Activated gamma-delta T cell (primary cell): ENCODE results near the gene SYCE3.
"Not testable (repeated sequence)": the region's sequence is repeated elsewhere in the genome, so short reads cannot be mapped to it uniquely, and the experiment has no call there.

ENCODE experiments used
- DNase-seq: peaks from one replicate; lab custom pipeline; 2025; lab: John Stamatoyannopoulos, UW

The SYCE3 gene

GRCh38 chr22:50520826-50521453 is 41.8 kb downstream of the SYCE3 start:
- DNase-seq: no peak

- DNase-seq: not testable (repeated sequence)
Measured at GRCh38 chr22:50520184-50520583, 42.5 kb downstream of the SYCE3 start.

- DNase-seq: no peak
Measured at GRCh38 chr22:50519151-50519550, 43.6 kb downstream of the SYCE3 start.

GRCh38 chr22:50518606-50519005 is 44.1 kb downstream of the SYCE3 start:
- no peak for DNase-seq

GRCh38 chr22:50517495-50518260 is 45.0 kb downstream of the SYCE3 start:
- no peak for DNase-seq

GRCh38 chr22:50516891-50517290 is 45.8 kb downstream of the SYCE3 start:
- no peak for DNase-seq

GRCh38 chr22:50516068-50516467 is 46.7 kb downstream of the SYCE3 start:
- no peak for DNase-seq

GRCh38 chr22:50513175-50513574 is 49.5 kb downstream of the SYCE3 start:
- DNase-seq: no peak

- DNase-seq: no peak
Measured at GRCh38 chr22:50508897-50509296, 53.8 kb downstream of the SYCE3 start.

- DNase-seq: peak; percentile 100
Measured at GRCh38 chr22:50507991-50508884, 54.5 kb downstream of the SYCE3 start, which contains the start of gene NCAPH2. NCAPH2 (plus strand) TSS chr22:50508224; CDS start chr22:50508338, 114 bp downstream.

- DNase-seq: peak; percentile 100
Measured at GRCh38 chr22:50507421-50507990, 55.2 kb downstream of the SYCE3 start, which contains the start of gene LMF2. LMF2 (minus strand) TSS chr22:50507702; CDS start chr22:50507675, 27 bp downstream.

GRCh38 chr22:50506611-50507420 is 55.9 kb downstream of the SYCE3 start:
- DNase-seq: no peak

GRCh38 chr22:50505776-50506610 is 56.7 kb downstream of the SYCE3 start:
- DNase-seq: no peak

GRCh38 chr22:50505276-50505775 is 57.4 kb downstream of the SYCE3 start:
- no peak for DNase-seq

- no peak for DNase-seq
Measured at GRCh38 chr22:50504369-50505211, 58.1 kb downstream of the SYCE3 start.

GRCh38 chr22:50503475-50504145 is 59.1 kb downstream of the SYCE3 start:
- no peak for DNase-seq

GRCh38 chr22:50502628-50503474 is 59.9 kb downstream of the SYCE3 start:
- DNase-seq: no peak
